ENCODE data around the gene LAMC2.

GRCh38 chr1:183209533-183210158, 23.6 kb downstream of the LAMC2 start:
- TF ChIP-seq, protein P1, sequence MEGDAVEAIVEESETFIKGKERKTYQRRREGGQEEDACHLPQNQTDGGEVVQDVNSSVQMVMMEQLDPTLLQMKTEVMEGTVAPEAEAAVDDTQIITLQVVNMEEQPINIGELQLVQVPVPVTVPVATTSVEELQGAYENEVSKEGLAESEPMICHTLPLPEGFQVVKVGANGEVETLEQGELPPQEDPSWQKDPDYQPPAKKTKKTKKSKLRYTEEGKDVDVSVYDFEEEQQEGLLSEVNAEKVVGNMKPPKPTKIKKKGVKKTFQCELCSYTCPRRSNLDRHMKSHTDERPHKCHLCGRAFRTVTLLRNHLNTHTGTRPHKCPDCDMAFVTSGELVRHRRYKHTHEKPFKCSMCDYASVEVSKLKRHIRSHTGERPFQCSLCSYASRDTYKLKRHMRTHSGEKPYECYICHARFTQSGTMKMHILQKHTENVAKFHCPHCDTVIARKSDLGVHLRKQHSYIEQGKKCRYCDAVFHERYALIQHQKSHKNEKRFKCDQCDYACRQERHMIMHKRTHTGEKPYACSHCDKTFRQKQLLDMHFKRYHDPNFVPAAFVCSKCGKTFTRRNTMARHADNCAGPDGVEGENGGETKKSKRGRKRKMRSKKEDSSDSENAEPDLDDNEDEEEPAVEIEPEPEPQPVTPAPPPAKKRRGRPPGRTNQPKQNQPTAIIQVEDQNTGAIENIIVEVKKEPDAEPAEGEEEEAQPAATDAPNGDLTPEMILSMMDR (IDR thresholded peaks at IDR 0.05) = no peak
- TF ChIP-seq POLR2A (IDR thresholded peaks at IDR 0.05) = no peak

All from testis (tissue), 2 donors.